ENCODE measurements around the gene CYCS. TPM values are rescaled to one million over a fixed set of nuclear protein-coding genes. Genes with fewer than 3 reads are reported as not detected.
A peak's percentile ranks its signal among the peaks of the same experiment; 100 is the strongest.
"Not testable (repeated sequence)": the region's sequence is repeated elsewhere in the genome, so short reads cannot be mapped to it uniquely, and the experiment has no call there.

CYCS gene
- total RNA-seq, 2 experiments from 2014 or later, result 393 to 409 TPM

- H3K27me3 Mint-ChIP-seq, result peaks cover 6% of the 10 kb centered on the region
- H3K36me3 Mint-ChIP-seq, result no peaks in the 10 kb centered on the region
- DNase-seq, result peak; percentile 45
- no peaks in the 10 kb centered on the region for H3K9me3 Mint-ChIP-seq
- H3K4me3 Mint-ChIP-seq, result no peak overlapping the region
- H3K27ac Mint-ChIP-seq, result no peak overlapping the region
- H3K4me1 Mint-ChIP-seq, result peaks cover 4% of the 10 kb centered on the region
Measured at GRCh38 chr7:25098096-25099046, 26.7 kb downstream of the CYCS start.

GRCh38 chr7:25095516-25096345 lies 29.3 kb downstream of the CYCS start:
- H3K4me1 Mint-ChIP-seq, result peaks cover 6% of the 10 kb centered on the region
- peaks cover 9% of the 10 kb centered on the region for H3K27me3 Mint-ChIP-seq
- H3K27ac Mint-ChIP-seq, result no peak overlapping the region
- no peak overlapping the region for H3K4me3 Mint-ChIP-seq
- H3K36me3 Mint-ChIP-seq, result no peaks in the 10 kb centered on the region
- no peaks in the 10 kb centered on the region for H3K9me3 Mint-ChIP-seq
- DNase-seq, result no peak

- H3K4me1 Mint-ChIP-seq, result peaks cover 6% of the 10 kb centered on the region
- H3K27me3 Mint-ChIP-seq, result peaks cover 9% of the 10 kb centered on the region
- H3K9me3 Mint-ChIP-seq, result no peaks in the 10 kb centered on the region
- no peaks in the 10 kb centered on the region for H3K36me3 Mint-ChIP-seq
- no peak overlapping the region for H3K27ac Mint-ChIP-seq
- H3K4me3 Mint-ChIP-seq, result no peak overlapping the region
- DNase-seq, result peak; percentile 80
Measured at GRCh38 chr7:25093268-25093826, 31.7 kb downstream of the CYCS start.

- Mint-ChIP-seq H3K36me3 (no peaks in the 10 kb centered on the region), H3K27ac (no peak overlapping the region), H3K4me1 (peaks cover 5% of the 10 kb centered on the region), H3K4me3 (no peak overlapping the region), H3K9me3 (no peaks in the 10 kb centered on the region), H3K27me3 (peaks cover 6% of the 10 kb centered on the region)
- no peak for DNase-seq
Measured at GRCh38 chr7:25091779-25092178, 33.3 kb downstream of the CYCS start.

- no peaks in the 10 kb centered on the region for H3K36me3 Mint-ChIP-seq
Measured at GRCh38 chr7:25091176-25091575, 33.9 kb downstream of the CYCS start.

GRCh38 chr7:25090374-25090773 lies 34.7 kb downstream of the CYCS start:
- Mint-ChIP-seq H3K9me3 (no peaks in the 10 kb centered on the region), H3K27ac (no peak overlapping the region), H3K4me3 (no peak overlapping the region), H3K36me3 (no peaks in the 10 kb centered on the region), H3K4me1 (peaks cover 5% of the 10 kb centered on the region), H3K27me3 (peaks cover 9% of the 10 kb centered on the region)
- no peak for DNase-seq

More at GRCh38 chr7:25091176-25091575, 33.9 kb downstream of the CYCS start:
- Mint-ChIP-seq H3K27ac (no peak overlapping the region), H3K4me1 (peaks cover 5% of the 10 kb centered on the region), H3K9me3 (no peaks in the 10 kb centered on the region), H3K4me3 (no peak overlapping the region), H3K27me3 (peaks cover 6% of the 10 kb centered on the region)
- DNase-seq, result no peak

- DNase-seq, result no peak
- Mint-ChIP-seq H3K27ac (no peak overlapping the region), H3K4me3 (no peak overlapping the region)
Measured at GRCh38 chr7:25087855-25088254, 37.2 kb downstream of the CYCS start.

GRCh38 chr7:25084821-25085220 lies 40.2 kb downstream of the CYCS start:
- Mint-ChIP-seq H3K4me3 (no peak overlapping the region), H3K9me3 (no peaks in the 10 kb centered on the region), H3K27ac (no peak overlapping the region), H3K36me3 (no peaks in the 10 kb centered on the region), H3K27me3 (peaks cover 5% of the 10 kb centered on the region), H3K4me1 (no peaks in the 10 kb centered on the region)
- no peak for DNase-seq

More at GRCh38 chr7:25087855-25088254, 37.2 kb downstream of the CYCS start:
- H3K4me1 Mint-ChIP-seq, result no peaks in the 10 kb centered on the region
- peaks cover 5% of the 10 kb centered on the region for H3K27me3 Mint-ChIP-seq
- no peaks in the 10 kb centered on the region for H3K36me3 Mint-ChIP-seq
- no peaks in the 10 kb centered on the region for H3K9me3 Mint-ChIP-seq

GRCh38 chr7:25083201-25083600 lies 41.9 kb downstream of the CYCS start:
- no peak overlapping the region for H3K4me3 Mint-ChIP-seq
- no peak for DNase-seq
- H3K4me1 Mint-ChIP-seq, result no peaks in the 10 kb centered on the region
- no peaks in the 10 kb centered on the region for H3K36me3 Mint-ChIP-seq
- H3K9me3 Mint-ChIP-seq, result no peaks in the 10 kb centered on the region
- no peak overlapping the region for H3K27ac Mint-ChIP-seq
- H3K27me3 Mint-ChIP-seq, result peaks cover 6% of the 10 kb centered on the region

GRCh38 chr7:25082041-25082440 lies 43.0 kb downstream of the CYCS start:
- H3K4me3 Mint-ChIP-seq, H3K36me3 Mint-ChIP-seq, H3K9me3 Mint-ChIP-seq, H3K4me1 Mint-ChIP-seq, DNase-seq, H3K27ac Mint-ChIP-seq: not testable (repeated sequence)
- peaks cover 15% of the 10 kb centered on the region for H3K27me3 Mint-ChIP-seq

GRCh38 chr7:25077096-25077495 lies 48.0 kb downstream of the CYCS start:
- H3K4me1 Mint-ChIP-seq, result peaks cover 12% of the 10 kb centered on the region
- no peak overlapping the region for H3K27ac Mint-ChIP-seq
- DNase-seq, result no peak
- no peaks in the 10 kb centered on the region for H3K9me3 Mint-ChIP-seq
- no peak overlapping the region for H3K4me3 Mint-ChIP-seq
- H3K36me3 Mint-ChIP-seq, result no peaks in the 10 kb centered on the region
- peaks cover 10% of the 10 kb centered on the region for H3K27me3 Mint-ChIP-seq

GRCh38 chr7:25075459-25075858 lies 49.6 kb downstream of the CYCS start:
- no peak overlapping the region for H3K27ac Mint-ChIP-seq
- H3K9me3 Mint-ChIP-seq, result no peaks in the 10 kb centered on the region
- H3K4me3 Mint-ChIP-seq, result no peak overlapping the region
- peak; percentile 19 for DNase-seq
- peaks cover 12% of the 10 kb centered on the region for H3K4me1 Mint-ChIP-seq
- H3K27me3 Mint-ChIP-seq, result peaks cover 10% of the 10 kb centered on the region
- H3K36me3 Mint-ChIP-seq, result no peaks in the 10 kb centered on the region

GRCh38 chr7:25073451-25073850 lies 51.6 kb downstream of the CYCS start:
- Mint-ChIP-seq H3K36me3 (no peaks in the 10 kb centered on the region), H3K4me1 (peaks cover 12% of the 10 kb centered on the region), H3K27ac (no peak overlapping the region), H3K4me3 (no peak overlapping the region), H3K27me3 (peaks cover 10% of the 10 kb centered on the region), H3K9me3 (no peaks in the 10 kb centered on the region)
- no peak for DNase-seq
